WERI-Rb-1 (cell line): ENCODE measurements around the gene DMRTA2.

Experiments used
- DNase-seq: peaks from one replicate; pipeline ENCODE4 v3.0.0-alpha.2; 2020
- H3K27ac ChIP-seq: fragments of 250-450 bp; sonication (Bioruptor Pico); 2 replicates; pipeline ENCODE4 v1.5.1; 2020; ENCODE audit warnings: mild to moderate bottlenecking, moderate library complexity
- H3K27me3 ChIP-seq: fragments of 250-450 bp; sonication (Bioruptor Pico); 2 replicates; pipeline ENCODE4 v1.5.1; 2021; ENCODE audit warnings: mild to moderate bottlenecking, low read depth, moderate library complexity; ENCODE audit not compliant: insufficient read depth, severe bottlenecking
- H3K36me3 ChIP-seq: fragments of 250-450 bp; sonication (Bioruptor Pico); 2 replicates; pipeline ENCODE4 v1.5.1; 2020; ENCODE audit warnings: mild to moderate bottlenecking, moderate library complexity
- H3K4me3 ChIP-seq: 2 replicates; pipeline ENCODE4 v1.5.1; 2011; ENCODE audit warnings: low read depth, mild to moderate bottlenecking, control low read depth, low read length
- H3K9me3 ChIP-seq: fragments of 250-450 bp; sonication (Bioruptor Pico); 2 replicates; pipeline ENCODE4 v1.5.1; 2021; ENCODE audit warnings: mild to moderate bottlenecking, moderate library complexity; ENCODE audit not compliant: severe bottlenecking
- CTCF ChIP-seq: IDR thresholded peaks from 2 replicates; pipeline ENCODE4 v1.5.1; 2011; ENCODE audit warnings: low read depth, mild to moderate bottlenecking, control low read depth, inconsistent platforms, low read length

Gene DMRTA2

DNA sequence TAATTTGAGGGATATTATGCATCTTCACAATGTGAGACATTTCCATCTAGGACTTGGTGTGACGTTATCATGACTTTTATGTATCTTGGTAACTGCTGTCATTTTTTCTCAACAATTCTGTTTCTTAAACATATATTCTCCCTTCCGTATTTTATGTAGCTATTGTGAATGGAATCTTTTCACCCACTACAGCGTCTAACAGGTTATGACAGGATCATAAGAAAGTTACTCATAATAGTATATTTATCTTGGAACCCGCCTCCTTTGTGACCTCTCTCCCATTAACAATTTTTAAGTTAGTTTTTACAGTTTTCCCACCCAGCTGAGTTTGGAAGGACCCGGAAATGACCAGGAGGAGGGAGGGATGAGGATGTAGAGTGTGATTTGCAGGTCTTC is 6.8 kb upstream of the DMRTA2 start:
- Histone ChIP-seq H3K9me3 (peaks cover 1% of the 10 kb centered on the region), H3K4me3 (no peak overlapping the region), H3K27ac (no peak overlapping the region), H3K27me3 (peaks cover 43% of the 10 kb centered on the region), H3K36me3 (no peaks in the 10 kb centered on the region)
- no peak for TF ChIP-seq CTCF
- DNase-seq = no peak

DNA sequence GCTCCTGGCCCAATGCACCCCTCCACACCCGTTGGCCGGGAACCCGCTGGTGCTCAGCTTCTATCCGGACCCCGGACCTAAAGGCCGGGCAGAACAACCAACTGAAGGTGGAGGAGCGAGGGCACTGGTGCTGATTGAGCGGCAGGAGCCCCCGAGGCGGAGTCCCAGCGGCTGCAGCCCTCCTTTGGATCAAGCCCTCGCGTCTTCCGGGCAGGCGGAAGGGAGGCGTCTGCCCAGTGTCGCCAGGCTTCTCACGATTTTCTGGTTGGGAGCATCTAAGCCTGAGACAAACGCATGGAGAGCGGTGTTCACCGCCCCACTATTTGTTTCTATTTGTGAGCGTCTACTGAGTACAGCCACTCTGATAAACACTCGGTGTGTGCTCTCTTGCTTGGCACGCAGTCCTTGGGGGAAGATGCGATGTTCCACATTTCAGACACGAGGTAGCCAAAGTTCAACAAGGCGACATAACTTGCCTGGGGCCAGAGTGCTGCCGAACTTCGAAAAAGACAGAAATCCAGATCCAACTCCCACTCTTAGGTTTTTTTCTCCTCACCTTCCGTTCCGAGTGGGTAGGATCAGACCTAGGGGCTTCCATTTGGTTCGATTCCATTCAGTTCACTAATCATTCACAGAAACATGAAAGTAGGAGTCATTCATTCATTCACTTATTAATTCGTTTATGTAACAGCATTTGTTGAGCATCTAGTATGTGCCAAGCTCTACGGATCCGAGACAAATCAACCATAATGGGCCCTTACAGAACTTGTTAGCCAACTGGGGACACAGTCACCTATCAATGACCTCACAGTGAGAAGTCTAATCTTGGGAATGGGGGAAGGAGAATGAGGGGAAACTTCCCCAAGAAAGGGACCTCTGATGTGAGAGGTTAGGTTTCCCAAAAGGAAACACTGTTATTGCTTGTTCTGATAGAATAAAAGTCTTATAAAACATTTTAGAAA is 4.9 kb upstream of the DMRTA2 start:
- H3K9me3 ChIP-seq = peaks cover 3% of the 10 kb centered on the region
- peaks cover 57% of the 10 kb centered on the region for H3K27me3 ChIP-seq
- no peak overlapping the region for H3K27ac ChIP-seq
- DNase-seq = no peak
- no peaks in the 10 kb centered on the region for H3K36me3 ChIP-seq
- H3K4me3 ChIP-seq = peak overlapping the region; percentile 47
- no peak for TF ChIP-seq CTCF

- Histone ChIP-seq H3K27ac (no peak overlapping the region), H3K9me3 (peaks cover 3% of the 10 kb centered on the region), H3K4me3 (peak overlapping the region; percentile 47), H3K27me3 (peaks cover 59% of the 10 kb centered on the region), H3K36me3 (no peaks in the 10 kb centered on the region)
- DNase-seq = no peak
- TF ChIP-seq CTCF = no peak
Measured at GRCh38 chr1:50427086-50427817, 4.0 kb upstream of the DMRTA2 start.

DNA sequence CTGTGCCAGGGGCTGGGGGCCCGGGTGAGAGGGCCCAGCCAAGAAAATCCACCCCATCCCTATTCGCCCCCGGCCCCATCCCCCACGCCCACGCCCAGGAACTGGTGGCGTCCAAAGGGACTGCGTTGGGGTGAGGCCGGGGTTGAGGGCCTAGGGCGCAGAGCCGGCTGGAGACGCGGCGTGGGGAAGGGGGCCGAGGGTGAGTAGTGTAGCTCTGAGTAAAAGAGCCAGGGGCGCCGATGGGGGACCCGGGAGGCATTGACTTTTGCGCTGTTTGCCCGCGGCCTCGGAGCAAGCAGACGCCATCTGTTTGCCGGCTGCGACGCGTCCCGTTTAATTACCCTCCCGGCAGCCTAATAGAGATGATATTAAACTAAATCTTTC is 3.5 kb upstream of the DMRTA2 start:
- Histone ChIP-seq H3K36me3 (no peaks in the 10 kb centered on the region), H3K27me3 (peaks cover 59% of the 10 kb centered on the region), H3K4me3 (peak overlapping the region; percentile 47), H3K27ac (no peak overlapping the region), H3K9me3 (peaks cover 3% of the 10 kb centered on the region)
- TF ChIP-seq CTCF = no peak
- no peak for DNase-seq

DNA sequence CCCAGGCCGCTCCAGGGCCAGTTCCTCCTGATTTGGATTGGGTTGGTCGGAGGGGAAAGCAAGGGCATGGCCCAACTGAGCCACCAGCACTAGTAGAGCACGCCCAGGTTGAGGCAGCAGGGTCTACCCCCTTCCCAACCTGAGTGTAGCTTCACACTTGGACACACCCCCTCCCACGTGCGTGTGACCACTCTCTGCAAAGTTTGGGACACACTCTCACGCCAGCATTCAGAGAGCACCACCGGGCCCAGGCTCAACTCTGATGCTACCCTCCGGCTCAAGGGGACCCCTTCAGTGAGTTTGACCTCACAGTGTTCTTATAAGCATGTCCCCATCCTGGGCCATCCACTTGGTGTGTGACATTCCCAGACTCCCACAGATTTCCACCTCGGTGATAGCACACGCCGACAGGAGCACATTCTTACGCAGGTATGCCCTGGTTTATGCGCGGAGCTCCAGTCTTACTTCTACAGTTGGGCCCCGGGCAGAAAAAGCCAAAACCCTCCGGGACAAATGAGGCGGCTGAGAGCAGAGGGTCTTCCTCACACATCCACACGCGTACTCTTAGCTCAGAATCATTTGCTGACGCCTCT is 3.0 kb upstream of the DMRTA2 start:
- DNase-seq = no peak
- no peak overlapping the region for H3K4me3 ChIP-seq
- H3K9me3 ChIP-seq = peaks cover 3% of the 10 kb centered on the region
- H3K36me3 ChIP-seq = no peaks in the 10 kb centered on the region
- no peak overlapping the region for H3K27ac ChIP-seq
- TF ChIP-seq CTCF = no peak
- peaks cover 59% of the 10 kb centered on the region for H3K27me3 ChIP-seq
